HS-5 (cell line): ENCODE results near the gene PTTG2.
"Not testable (repeated sequence)": the region's sequence is repeated elsewhere in the genome, so short reads cannot be mapped to it uniquely, and the experiment has no call there.

Experiments
- DNase-seq: peaks from one replicate; pipeline ENCODE4 v3.0.0-alpha.2; 2012; ENCODE audit warnings: low read depth

Gene PTTG2

GRCh38 chr4:37956941-37957340, 3.3 kb upstream of the PTTG2 start:
- DNase-seq, result no peak

GRCh38 chr4:37958932-37959331, 1.3 kb upstream of the PTTG2 start:
- DNase-seq, result no peak

- DNase-seq, result no peak
These were observed 667 bp downstream of the PTTG2 start for GRCh38 chr4:37960679-37961450.

- DNase-seq, result no peak
These were observed 4.7 kb downstream of the PTTG2 start for GRCh38 chr4:37964734-37965457.

- DNase-seq, result no peak
These were observed 5.8 kb downstream of the PTTG2 start for GRCh38 chr4:37966044-37966443.

GRCh38 chr4:37967736-37968135, 7.5 kb downstream of the PTTG2 start:
- DNase-seq, result no peak

- DNase-seq, result no peak
These were observed 8.5 kb downstream of the PTTG2 start for GRCh38 chr4:37968747-37969146.

- DNase-seq, result no peak
These were observed 10.5 kb downstream of the PTTG2 start for GRCh38 chr4:37970702-37971101.

- no peak for DNase-seq
These were observed 11.0 kb downstream of the PTTG2 start for GRCh38 chr4:37971202-37971601.

- no peak for DNase-seq
These were observed 13.2 kb downstream of the PTTG2 start for GRCh38 chr4:37973441-37973840.

- DNase-seq, result not testable (repeated sequence)
These were observed 15.2 kb downstream of the PTTG2 start for GRCh38 chr4:37975321-37975822.

- no peak for DNase-seq
These were observed 16.3 kb downstream of the PTTG2 start for GRCh38 chr4:37976507-37976906.

- no peak for DNase-seq
These were observed 16.8 kb downstream of the PTTG2 start for GRCh38 chr4:37976991-37977470.

- no peak for DNase-seq
These were observed 17.5 kb downstream of the PTTG2 start for GRCh38 chr4:37977471-37978247.

GRCh38 chr4:37978248-37978924, 18.2 kb downstream of the PTTG2 start:
- no peak for DNase-seq

- no peak for DNase-seq
These were observed 20.0 kb downstream of the PTTG2 start for GRCh38 chr4:37980246-37980645.

- no peak for DNase-seq
These were observed 21.2 kb downstream of the PTTG2 start for GRCh38 chr4:37981425-37981824.

- no peak for DNase-seq
These were observed 21.9 kb downstream of the PTTG2 start for GRCh38 chr4:37981844-37982720.

GRCh38 chr4:37982736-37983135, 22.5 kb downstream of the PTTG2 start:
- DNase-seq, result no peak

GRCh38 chr4:37983951-37984350, 23.8 kb downstream of the PTTG2 start:
- DNase-seq, result no peak
